GM10266 (cell line): ENCODE data around the gene MTFMT.

Experiments
- DNase-seq: peaks from one replicate; pipeline ENCODE4 v3.0.0; 2012; ENCODE audit errors: extremely low spot score
- TF ChIP-seq, protein P1 (sequence below): IDR thresholded peaks from 2 replicates; pipeline ENCODE4 v1.5.1; 2012; ENCODE audit warnings: mild to moderate bottlenecking, low read depth; ENCODE audit not compliant: control insufficient read depth, insufficient read depth; ENCODE audit errors: missing control alignments

Gene MTFMT

GRCh38 chr15:65072027-65072426 is 42.6 kb upstream of the MTFMT start:
- peak; percentile 49 for DNase-seq
- TF ChIP-seq, protein P1, sequence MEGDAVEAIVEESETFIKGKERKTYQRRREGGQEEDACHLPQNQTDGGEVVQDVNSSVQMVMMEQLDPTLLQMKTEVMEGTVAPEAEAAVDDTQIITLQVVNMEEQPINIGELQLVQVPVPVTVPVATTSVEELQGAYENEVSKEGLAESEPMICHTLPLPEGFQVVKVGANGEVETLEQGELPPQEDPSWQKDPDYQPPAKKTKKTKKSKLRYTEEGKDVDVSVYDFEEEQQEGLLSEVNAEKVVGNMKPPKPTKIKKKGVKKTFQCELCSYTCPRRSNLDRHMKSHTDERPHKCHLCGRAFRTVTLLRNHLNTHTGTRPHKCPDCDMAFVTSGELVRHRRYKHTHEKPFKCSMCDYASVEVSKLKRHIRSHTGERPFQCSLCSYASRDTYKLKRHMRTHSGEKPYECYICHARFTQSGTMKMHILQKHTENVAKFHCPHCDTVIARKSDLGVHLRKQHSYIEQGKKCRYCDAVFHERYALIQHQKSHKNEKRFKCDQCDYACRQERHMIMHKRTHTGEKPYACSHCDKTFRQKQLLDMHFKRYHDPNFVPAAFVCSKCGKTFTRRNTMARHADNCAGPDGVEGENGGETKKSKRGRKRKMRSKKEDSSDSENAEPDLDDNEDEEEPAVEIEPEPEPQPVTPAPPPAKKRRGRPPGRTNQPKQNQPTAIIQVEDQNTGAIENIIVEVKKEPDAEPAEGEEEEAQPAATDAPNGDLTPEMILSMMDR = no peak

- TF ChIP-seq, protein P1 = no peak
- DNase-seq = no peak
Observed at GRCh38 chr15:65071381-65071811, 42.0 kb upstream of the MTFMT start.

DNA sequence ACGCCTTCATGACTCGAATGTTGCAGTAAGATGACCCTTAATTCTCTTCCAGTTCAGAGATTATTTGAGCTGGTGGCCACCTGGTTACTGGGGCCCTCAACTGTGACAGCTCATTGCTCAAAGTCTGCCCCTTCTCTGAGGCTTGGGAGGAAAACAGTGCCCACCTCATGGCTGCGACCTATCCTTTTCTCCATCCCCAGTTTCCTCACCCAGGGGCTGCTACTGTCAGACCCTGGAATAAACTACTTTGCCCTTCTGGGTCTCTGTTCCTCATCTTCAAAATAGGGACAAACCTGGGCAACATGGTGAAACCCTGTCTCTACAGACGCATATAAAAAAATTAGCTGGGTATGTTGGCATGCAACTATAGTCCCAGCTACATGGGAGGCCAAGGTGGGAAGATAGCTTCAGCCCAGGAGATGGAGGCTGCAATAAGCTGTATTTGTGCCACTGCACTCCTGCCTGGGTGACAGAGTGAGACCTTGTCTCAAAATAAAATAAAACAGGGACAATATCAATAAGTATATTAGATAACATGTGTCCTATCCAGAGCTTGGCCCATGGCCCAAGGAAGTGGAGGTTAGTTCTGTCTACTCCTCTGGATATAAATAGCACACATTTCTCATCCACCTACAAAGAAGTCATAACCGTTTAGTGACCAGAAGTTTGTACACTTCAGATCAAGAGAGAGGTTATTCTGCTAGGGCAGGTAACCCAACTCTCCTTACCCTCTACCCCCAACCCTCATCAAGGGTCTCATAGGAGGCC is 40.5 kb upstream of the MTFMT start:
- TF ChIP-seq, protein P1 = no peak
- no peak for DNase-seq

DNA sequence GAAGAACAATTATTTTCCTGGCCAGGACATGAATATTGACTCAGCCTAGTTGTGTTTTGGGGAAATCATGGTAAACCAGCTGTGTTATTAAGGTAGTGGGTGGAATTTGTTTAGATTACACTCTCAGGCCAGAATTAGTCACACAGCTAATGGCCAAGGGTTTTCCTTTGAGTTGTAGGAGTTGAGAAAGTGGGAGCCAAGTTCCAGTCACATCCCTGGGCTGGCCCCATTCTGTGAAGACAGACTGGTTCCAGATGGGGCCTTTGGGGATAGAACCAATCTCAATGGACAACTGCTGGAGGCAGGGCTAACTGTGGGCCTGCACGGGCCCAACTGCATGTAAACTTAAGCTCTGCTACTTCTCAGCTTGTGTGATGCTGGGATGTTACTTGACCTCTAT is 39.7 kb upstream of the MTFMT start:
- TF ChIP-seq, protein P1 = no peak
- DNase-seq = no peak

GRCh38 chr15:65068403-65068788 is 39.0 kb upstream of the MTFMT start:
- TF ChIP-seq, protein P1 = no peak
- DNase-seq = no peak

- no peak for DNase-seq
- TF ChIP-seq, protein P1 = no peak
Observed at GRCh38 chr15:65067645-65068402, 38.4 kb upstream of the MTFMT start, which contains the start of gene RASL12. TSS of gene RASL12 (minus strand) at chr15:65067991. CDS start at chr15:65067835, 156 bp downstream.

DNA sequence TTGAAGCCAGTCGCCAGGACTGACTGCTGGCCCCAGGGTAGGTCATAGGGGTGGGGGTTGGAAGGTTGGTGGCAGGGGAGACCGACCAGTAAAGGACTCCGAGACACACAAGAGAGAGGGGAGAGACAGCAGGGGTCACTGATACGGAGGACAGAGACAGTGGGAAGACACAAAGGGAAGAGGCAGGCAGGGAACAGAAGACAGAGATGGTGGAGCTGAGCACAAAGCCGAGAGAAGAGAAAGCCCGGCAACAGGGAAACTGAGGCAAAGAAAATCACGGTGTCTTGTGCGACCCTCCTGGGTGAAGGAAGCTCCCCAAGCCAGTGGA is 37.8 kb upstream of the MTFMT start:
- no peak for DNase-seq
- TF ChIP-seq, protein P1 = no peak
